PC-3 (cell line): ENCODE results near the gene TRIL. TPM values are rescaled to one million over a fixed set of nuclear protein-coding genes. Genes with fewer than 3 reads are reported as not detected.

Experiments
- total RNA-seq: library from RNA; depleted of rRNA; stranded (reverse); fragments of >200 nt; gene quantifications from 2 replicates; pipeline ENCODE4 v1.2.3, GENCODE V29; 2014; rRNA removed

The TRIL gene
- total RNA-seq, 1 experiment from 2014 or later: 0.29 TPM

Other genes with a start within 250 kb of the TRIL start
- 14.7 and 15.3 TPM in 2 replicates for gene CPVL, start 188.2 kb upstream of the TRIL start, total RNA-seq
- gene CHN2, start 236.4 kb upstream of the TRIL start, total RNA-seq: 3.1 and 7.7 TPM in 2 replicates